HG02938 (cell line): Measurements from ENCODE around the gene NDUFV2.

Source experiments
- ATAC-seq: cut with Tn5 transposase; IDR thresholded peaks from one replicate; pipeline ENCODE4 v1.9.1; 2021; ENCODE audit warnings: mild to moderate bottlenecking, moderate library complexity; ENCODE audit not compliant: unreplicated experiment

Gene NDUFV2

DNA sequence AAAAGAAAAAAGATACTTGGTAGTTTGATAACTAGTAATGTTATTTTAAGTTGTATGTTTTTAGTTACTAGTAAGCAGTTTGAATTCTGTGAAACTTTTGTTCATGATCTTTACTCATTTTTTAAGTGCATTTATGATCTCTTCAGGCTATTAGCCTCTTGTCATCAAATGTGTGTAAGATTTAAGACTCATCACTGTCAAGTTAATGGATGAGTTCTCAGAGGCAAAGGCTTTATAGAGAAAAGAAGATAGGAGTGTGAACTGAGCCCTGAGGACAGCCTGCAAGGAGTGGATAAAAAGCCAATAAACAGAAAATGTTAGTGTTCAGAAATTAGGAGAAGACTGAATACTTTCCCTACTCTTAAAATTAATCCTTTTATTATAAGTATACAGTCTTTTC, 13.5 kb downstream of the NDUFV2 start:
- ATAC-seq: no peak

DNA sequence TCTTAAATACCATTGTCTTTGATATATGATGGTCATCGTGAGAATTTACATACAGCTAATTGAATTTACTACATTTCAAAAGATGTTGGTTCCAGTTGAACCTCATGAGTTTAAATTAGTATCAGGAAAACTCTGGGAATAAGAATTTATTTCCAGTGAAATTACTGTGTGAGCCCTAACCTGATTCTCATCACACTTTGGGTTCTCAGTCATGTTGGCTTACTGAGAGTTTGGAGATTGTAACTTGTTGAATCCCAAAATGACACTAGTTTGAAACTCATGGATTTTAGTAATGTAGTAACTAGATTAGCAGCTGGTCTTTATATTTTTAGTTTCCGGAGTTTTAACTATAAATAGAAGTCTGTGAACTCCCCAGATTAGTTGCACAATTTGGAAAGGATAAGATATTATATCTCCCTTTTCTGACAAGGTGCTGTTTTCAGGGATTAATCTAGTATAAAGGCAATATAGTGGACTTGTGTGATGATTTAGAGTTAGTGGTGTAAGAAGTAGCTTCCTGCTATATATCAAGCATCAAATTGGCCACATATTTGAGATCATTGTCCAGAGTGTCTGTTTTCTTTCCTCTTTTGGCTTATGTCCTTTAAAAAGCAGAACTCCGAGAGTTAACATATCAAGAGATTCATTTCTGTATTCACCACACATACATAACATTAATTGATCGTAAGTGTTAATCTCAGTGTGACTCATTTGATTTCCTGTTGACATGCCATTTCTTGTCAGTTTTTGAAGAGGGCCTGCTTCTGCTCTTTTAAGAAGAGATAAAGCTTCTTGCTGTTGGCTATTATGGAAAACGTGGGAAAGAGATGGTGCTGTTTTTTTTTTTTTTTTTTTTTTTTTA, 15.7 kb downstream of the NDUFV2 start:
- no peak for ATAC-seq

DNA sequence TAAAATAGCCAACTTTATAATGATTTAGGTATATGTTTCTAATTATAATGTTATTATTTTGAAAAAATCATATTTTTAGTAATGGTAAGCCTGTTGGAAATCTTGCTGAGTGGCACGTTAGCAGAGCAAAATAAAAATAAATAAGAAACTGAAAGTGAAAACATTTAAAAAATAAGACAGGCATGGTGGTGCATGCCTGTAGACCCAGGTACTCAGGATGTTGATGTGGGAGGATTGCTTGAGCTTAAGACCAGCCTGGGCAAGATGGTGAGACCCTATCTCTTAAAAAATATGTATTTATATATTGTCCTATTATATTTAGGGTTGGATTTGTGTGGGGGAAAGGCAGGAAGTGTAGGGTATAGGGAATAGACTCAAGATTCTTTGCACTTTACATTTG, 18.3 kb downstream of the NDUFV2 start:
- no peak for ATAC-seq

DNA sequence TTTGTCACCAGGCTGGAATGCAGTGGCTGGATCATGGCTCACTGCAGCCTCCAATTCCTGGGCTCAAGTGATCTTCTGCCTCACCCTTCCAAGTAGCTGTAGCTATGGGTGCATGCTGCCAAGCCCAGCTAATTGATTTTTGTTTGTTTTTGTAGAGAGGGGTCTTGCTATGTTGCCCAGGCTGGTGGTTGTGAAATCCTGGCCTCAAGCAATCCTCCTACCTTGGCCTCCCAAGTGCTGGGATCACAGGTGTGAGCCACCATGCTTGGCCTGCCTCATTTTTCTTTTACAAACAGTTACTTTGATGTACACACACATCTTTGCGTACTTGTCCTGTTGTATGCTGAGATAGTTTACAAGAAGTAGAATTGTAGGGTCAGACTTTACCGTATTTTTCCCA, 21.0 kb downstream of the NDUFV2 start:
- ATAC-seq: no peak

DNA sequence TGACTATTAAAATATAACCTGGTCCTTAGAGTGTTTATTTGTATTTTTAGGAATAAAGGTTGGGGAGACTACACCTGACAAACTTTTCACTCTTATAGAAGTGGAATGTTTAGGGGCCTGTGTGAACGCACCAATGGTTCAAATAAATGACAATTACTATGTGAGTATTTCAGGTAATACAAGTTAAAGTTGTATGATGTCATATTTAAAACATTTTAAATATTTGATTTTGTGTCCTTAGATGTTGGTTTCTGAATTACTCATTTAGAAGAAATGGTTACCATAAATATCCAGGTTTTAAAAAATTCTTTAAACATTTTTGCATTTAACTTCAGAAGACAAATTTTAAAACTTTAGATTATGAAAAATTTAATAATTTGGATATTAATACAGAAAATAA, 22.3 kb downstream of the NDUFV2 start:
- no peak for ATAC-seq

DNA sequence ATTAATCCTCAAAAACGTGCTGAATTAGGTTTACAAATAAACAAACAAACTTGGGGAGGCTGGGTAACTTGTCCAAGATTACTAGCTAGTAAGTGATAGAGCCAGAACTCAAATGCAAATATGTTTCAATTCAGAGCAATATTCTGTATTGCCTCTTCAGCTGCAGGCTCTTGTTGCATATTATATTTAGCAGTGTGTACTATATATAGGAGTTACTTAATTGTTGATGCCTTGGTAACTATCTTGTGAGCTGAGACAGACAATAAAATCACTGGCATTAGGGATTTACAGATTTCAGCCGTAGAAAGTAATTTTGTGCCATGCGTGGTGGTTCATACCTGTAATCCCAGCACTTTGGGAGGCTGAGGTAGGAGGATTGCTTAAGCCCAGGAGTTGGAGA, 23.8 kb downstream of the NDUFV2 start:
- ATAC-seq: no peak

DNA sequence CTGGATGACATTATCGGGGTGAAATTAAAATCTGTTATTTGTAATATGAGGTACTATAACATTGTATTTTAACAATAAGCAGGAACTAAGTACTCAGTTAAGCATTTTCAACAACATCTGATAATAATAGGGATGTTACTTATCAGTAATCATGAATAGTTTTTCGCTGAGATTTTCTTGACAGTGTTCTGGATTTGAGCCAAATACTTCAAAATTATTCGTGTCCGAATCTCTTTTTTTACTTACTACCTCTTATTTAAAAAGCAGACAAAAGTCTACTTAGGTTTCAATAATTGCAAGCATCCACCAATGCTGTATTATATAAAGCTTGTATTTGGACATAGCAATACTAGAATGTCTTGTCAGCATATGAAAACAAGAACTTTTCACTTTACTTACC, 27.7 kb downstream of the NDUFV2 start:
- ATAC-seq: no peak

DNA sequence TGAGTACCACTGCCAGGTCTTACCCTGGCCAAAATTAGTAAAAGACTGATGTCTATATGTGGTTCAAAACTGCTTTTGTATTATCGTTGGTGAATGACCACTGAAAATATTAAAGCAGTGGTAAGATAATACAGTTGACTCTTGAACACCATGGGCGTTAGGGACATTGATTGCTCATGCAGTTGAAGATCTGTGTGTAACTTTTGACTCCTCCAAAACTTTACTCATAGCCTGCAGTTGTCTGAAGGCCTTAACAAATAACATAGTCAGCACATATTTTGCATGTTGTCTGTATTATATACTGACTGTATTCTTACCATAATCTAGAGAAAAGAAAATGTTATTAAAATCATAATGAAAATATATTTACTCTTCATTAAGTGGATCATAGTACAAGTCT, 28.3 kb downstream of the NDUFV2 start:
- ATAC-seq: no peak

DNA sequence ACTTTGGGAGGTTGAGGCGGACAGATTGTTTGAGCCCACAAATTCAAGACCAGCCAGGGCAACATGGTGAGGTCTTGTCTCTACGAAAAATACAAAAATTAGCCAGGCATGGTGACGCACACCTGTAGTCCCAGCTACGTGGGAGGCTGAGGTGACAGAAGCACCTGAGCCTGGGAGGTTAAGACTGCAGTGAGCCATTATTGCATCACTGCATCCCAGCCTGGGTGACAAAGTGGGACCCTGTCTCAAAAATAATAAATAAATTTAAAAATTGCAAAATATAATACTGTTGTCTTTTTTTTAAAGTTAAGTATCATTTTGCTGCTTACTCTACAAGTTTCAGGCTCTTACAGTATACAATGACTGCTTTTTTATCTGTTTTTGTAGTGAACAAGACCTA, 30.1 kb downstream of the NDUFV2 start:
- ATAC-seq: no peak

DNA sequence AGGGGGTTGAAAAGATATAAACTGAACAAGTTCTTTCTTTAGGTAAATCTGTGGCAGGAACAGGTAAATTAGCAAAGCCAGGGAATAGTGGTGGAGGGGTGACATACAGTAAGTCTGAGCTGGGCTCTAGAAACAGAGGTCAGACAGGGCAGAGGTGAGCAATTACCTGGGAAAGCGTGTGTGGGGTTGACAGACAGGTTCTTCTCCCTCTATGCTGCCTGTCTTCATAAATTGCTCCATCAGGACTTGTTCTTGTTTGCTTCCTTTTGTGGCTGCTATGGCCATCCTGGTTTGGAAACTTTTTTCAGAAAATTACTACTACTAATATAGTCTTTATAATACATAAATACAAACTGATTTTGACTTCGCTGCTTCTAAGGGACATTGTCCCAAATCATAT, 30.7 kb downstream of the NDUFV2 start:
- ATAC-seq: no peak

DNA sequence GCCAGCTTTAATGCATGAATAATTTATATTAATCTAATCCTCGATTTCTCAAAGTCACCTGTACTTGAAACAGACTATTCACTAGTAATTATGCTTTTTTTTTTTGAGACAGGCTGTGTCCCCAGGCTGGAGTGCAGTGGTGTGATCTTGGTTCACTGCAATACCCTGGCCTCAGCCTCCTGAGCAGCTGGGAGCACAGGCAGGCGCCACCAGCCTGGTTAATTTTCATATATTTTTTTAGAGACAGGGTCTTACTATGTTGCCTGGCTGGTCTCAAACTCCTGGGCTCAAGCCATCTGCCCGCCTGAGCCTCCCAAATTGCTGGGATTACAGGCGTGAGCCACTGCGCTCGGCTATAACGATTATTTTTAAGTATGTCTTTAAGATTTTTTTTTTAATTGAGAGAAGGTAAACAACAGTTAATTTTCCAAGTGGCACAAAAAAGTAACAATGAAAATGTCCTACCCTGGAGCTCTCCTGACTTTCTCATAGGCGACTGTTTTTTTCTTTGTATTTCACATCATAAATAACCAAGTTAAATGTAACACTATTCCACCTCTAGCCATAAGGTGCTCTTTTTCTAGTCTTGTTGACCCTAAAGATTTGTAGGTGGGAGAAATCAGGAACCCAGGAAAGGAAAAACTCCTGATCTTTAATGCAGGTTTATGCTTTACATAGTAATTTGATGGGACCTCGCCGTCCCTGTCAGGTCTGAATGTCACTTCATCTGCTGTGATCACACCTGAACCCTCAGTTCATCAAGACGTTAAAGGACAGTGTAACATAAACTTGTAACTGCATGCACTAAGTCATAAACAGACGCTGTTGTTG, 32.8 kb downstream of the NDUFV2 start:
- ATAC-seq: no peak

DNA sequence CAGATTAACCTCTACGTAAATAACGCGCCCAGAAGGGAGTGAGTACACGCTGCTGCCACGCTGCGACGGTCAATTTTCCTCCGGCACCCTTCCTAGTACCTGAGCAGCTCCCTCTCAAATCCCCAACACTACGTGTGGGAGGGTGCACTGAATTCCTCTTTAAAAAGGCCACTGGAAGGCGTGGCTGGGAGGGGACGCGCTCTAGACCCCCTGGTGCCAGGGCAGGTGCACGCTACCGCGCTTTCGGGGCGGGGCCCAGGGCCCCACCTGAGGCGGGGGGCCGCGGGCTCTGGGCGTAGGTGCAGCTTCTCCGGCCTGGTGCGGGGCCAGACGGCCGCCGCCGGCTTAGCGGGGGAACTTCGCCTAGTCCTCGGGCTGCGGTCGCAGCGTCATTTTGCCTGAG, 33.4 kb downstream of the NDUFV2 start:
- peak; percentile 14 for ATAC-seq

DNA sequence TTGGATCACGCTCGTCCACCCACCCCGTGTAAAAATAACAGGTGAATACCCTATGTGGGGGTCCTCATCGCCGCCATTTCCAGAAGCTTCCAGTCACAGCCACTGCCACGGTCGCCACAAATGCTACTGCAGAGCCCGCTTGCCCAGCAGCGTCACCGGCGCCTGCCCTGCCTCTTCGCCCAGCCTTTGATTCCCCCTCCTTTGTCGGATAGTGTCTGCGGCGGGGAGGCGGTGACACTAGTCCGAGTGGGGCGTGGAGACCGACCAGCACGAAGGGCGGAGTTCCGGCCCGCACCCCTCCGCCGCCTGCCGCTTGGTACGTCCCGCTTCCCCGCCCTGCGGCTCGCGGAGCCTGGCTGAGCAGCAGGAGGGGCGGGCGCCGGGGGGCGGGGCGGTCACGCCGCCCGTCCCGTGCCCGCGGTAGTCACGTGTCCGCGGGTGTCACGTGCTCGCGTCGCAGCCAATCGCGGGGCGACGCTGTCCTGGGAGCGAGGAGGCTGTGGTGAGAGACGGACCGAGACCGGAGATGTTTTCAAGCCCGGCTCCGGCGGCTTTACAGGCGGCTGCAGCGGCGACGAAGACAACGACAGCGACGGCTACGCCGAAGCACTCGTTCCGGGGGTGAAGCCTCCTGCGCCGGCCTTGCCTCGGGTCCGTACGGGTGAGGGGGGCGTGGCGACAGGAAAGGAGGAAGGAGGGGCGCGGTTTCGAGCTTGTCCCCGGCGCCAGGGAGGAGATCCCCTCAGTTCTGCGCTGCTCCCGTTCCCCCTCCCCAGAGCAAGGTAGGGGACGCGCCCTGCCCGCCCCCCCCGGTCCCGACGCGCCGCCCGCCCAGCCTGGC, 34.0 kb downstream of the NDUFV2 start, which contains the start of gene ANKRD12:
Gene ANKRD12 (plus strand): TSS at position 467 of the 841 bp plus-strand sequence. CDS start 45,652 bp downstream, outside the sequence.
- peak; percentile 68 for ATAC-seq

DNA sequence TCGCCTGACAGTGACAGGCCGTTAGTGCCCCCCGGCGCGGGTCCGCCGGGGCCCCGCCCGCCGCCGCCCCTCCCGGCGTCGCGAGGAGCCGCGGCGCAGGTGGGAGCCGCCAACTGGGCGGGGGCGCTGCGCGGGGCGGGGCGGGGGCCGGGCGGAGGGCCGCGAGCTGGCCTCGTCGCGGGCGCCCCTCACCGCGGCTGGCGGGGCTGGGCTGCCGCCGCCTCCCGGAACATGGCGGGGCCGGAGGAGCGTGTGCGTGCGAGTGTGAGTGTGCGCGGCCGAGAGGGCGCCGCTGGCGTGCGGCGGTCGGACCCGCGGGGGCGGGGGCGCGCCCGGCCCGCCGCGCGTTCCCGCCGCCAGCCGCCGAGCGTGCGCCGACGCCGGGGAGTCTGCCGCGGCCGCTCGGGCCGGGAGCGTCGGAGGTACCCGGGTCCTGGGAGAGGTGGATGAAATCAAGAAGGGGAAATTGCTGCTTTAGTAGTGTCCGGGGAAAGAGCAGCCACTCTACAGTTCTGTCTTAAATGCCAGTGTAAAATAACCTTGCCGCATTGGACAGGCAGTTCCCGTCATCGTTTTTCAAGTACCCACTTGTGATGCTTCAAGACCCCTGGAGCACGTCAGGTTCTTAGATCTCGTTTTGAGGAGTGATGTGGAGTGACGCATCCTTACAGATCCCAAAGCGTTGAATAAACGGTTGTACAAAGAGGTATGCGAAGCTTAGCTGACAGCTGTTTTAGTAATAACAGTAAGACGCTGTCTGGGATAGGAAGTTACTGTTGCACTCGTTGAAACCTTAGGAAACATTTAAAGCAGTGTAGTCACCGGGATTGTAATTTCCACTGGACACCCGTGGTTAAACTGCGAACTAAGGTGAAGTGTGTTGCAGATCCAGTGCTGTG, 34.9 kb downstream of the NDUFV2 start:
- ATAC-seq: peak; percentile 28

DNA sequence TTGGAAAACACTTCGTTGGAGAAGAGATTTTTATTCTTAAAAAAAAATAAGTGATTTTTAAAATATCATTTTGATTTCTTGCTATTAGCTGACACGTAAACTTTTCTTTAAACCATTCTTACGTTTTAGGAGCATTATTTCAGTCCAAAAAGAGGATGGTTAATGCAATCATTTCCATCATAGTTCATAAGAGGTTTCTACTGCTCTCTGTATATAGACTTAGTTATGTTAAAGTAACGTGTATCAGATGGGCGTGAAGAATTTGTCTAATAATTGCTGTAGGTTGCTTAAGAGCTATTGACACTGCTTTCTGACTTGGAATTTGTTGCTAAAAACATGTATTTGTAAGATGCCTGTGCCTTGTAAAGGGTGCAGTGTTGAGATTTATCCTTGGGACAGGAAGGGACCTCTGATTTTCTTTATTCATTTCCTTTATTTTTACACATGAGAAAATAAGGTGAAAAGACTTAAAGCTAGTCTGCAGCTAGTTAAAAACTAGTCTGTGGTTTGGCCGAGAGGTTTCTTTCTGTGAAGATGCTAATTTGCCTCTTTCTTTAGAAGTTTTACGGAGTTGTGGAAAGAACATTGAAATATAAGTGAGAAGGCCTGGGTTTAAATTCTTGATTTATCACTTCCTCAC, 37.0 kb downstream of the NDUFV2 start:
- no peak for ATAC-seq

DNA sequence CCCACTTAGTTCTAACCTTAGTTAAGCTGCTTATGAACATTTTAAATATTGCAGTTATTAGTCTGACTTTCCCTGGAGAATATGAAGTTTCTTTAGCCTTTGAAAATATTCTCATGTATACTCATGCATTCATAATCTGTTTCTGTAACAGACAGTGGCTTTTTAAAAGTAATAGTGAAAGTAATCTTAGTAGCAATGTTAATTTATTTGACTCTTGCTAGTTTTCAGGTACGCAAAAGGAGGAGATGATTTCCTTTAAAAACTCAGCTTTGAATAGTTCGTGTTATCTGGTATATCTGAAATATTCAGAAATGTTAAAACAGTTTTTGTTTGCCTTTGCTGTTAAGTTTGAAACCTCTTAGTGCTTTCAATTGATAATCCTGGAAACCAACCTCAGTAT, 37.9 kb downstream of the NDUFV2 start:
- no peak for ATAC-seq

DNA sequence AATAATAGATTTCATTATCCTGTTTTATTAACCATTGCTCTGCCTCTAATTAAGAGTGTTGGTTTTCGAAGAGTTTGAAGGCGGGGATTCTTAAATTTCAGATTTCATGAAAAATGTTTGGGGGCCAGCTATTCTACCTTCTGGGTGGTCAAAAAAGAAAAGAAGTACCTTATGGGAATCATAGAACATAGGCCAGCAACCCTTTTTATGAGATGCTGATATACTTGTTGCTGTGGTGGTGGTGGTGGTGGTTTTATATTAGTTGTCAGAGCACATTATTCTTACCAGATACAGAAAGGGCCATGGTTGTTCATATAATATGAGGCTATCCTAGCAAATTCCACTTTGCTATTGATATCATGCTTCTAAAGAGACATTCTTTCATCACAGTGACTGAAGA, 38.5 kb downstream of the NDUFV2 start:
- no peak for ATAC-seq

DNA sequence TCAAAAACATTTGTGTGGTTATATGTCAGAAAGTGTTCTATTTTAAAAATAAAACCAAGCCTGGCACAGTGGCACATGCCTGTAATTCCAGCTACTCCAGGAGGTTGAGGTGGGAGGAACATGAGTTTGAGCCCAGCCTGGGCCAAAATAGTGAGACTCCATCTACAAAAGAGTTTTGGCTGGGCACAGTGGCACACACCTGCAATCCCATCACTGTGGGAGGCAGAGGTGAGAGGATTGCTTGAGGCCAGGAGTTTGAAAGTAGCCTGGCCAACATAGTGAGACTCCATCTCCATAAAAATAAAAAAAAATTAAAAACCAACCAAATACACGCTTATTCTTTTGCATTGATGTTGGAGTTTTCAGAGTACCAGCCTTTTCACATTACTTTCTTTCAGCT, 43.7 kb downstream of the NDUFV2 start:
- no peak for ATAC-seq

DNA sequence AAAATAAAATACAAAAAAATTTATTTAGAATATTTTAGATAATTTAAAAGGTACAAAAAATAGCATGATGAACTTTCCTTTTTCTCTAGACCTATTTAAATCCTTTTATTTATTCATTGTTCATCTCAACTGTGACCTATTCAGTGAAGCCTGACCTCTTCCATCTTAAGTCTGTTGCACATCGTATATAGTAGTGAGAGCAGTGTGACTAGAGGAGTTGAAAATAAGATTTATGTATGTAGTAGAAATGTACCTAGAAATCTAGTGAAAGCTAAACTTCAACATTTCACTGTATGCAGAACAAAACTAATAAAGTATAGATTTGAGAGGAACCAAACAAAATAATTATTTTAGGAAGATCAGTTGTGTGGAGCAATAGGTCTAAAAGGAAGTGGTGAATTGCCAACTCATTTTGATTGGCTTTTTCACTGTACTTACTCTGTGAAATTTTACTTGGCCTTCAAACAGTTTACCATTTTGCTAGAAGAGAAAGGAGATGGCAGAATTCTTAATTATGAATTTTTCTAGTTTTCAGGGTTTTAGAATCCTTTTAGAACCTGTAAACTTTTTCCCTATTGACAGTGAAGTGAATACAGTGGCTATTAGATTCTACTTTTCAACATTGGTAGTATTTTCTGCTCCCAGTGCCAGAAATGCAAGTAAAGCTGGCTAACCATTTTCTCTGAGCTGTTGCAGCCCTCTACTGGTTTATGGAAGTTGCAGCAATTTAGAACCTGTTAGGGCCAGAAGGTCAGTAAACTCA, 45.1 kb downstream of the NDUFV2 start:
- ATAC-seq: no peak
